ENCODE data around the gene N4BP3. TPM values are rescaled to one million over a fixed set of nuclear protein-coding genes. Genes with fewer than 3 reads are reported as not detected.
A peak's percentile ranks its signal among the peaks of the same experiment; 100 is the strongest.

The N4BP3 gene, protein sequence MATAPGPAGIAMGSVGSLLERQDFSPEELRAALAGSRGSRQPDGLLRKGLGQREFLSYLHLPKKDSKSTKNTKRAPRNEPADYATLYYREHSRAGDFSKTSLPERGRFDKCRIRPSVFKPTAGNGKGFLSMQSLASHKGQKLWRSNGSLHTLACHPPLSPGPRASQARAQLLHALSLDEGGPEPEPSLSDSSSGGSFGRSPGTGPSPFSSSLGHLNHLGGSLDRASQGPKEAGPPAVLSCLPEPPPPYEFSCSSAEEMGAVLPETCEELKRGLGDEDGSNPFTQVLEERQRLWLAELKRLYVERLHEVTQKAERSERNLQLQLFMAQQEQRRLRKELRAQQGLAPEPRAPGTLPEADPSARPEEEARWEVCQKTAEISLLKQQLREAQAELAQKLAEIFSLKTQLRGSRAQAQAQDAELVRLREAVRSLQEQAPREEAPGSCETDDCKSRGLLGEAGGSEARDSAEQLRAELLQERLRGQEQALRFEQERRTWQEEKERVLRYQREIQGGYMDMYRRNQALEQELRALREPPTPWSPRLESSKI
- 0.33 and 0.56 TPM in 2 replicates for total RNA-seq (2022)
- percentile 19 among the genes with signal in this experiment for Bru-seq, nascent RNA
- BruChase-seq, experiment 1, labeled RNA remaining after a 6-hour chase, result percentile 25 among the genes with signal in this experiment
- percentile 26 among the genes with signal in this experiment for BruChase-seq, experiment 2, labeled RNA remaining after a 2-hour chase
- long read RNA-seq, full-length matches to known transcripts, result 2 of 2 reads
- long read RNA-seq, partial matches to known transcripts, result 0 of 2 reads
- long read RNA-seq, other reads (novel, unspliced or antisense), result 0 of 2 reads

DNA sequence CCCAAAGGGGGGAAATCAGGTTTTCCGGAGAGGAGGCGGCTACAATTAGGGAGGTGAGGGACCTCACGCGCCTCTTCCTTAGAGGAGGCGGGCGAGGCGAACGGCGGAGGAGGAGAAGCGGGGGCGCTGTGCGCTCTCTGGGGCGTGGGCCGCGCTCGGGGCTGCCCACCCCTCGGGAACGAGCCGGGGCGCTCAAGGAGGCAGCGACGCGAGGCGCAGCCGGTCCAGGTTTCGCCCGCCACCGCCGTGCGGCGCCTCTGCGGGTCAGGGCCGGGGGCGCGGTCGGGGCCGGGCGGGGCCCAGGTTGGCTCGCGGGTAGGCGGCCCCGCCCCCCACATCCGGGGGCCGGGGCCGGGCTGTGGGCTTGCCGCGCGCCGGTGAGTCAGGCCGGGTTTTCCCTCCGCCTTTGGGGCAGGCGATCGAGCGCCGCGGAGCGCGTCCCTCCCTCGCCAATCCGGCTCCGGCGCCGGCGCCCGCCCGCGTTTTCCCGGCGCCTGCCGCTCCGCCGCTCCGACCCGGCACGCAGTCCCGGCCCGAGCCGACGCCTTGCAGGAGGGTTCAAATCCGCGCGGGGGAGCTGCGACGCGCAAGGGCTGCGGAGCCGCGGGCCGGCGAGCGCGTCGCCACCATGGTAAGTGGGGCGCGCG, at the start of gene N4BP3:
Gene N4BP3, plus strand, starts transcription at position 392 of the 647 bp plus-strand sequence. CDS start 6,052 bp downstream, outside the sequence.
- DNase-seq (ENCODE audit: unreplicated experiment), result peak; percentile 57
- TF ChIP-seq, protein P1, sequence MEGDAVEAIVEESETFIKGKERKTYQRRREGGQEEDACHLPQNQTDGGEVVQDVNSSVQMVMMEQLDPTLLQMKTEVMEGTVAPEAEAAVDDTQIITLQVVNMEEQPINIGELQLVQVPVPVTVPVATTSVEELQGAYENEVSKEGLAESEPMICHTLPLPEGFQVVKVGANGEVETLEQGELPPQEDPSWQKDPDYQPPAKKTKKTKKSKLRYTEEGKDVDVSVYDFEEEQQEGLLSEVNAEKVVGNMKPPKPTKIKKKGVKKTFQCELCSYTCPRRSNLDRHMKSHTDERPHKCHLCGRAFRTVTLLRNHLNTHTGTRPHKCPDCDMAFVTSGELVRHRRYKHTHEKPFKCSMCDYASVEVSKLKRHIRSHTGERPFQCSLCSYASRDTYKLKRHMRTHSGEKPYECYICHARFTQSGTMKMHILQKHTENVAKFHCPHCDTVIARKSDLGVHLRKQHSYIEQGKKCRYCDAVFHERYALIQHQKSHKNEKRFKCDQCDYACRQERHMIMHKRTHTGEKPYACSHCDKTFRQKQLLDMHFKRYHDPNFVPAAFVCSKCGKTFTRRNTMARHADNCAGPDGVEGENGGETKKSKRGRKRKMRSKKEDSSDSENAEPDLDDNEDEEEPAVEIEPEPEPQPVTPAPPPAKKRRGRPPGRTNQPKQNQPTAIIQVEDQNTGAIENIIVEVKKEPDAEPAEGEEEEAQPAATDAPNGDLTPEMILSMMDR (IDR thresholded peaks at IDR 0.05; ENCODE audit: unreplicated experiment), result no peak
- peaks cover 7% of the 10 kb centered on the region for H3K36me3 Mint-ChIP-seq (ENCODE audit: insufficient read depth, unreplicated experiment)
- no peaks in the 10 kb centered on the region for H3K9me3 Mint-ChIP-seq (ENCODE audit: unreplicated experiment)
- H3K4me1 Mint-ChIP-seq (ENCODE audit: insufficient read depth, unreplicated experiment), result peaks cover 22% of the 10 kb centered on the region
- peak within 1 kb of the TSS; percentile 74 for H3K4me3 Mint-ChIP-seq (ENCODE audit: unreplicated experiment)
- intact Hi-C loops (cut with micrococcal nuclease), result no loop called here
- peak within 1 kb of the TSS; percentile 29 for H3K27ac Mint-ChIP-seq (ENCODE audit: low read depth, unreplicated experiment)
- POLR2A ChIA-PET, result interaction anchor here (0.7 to 1.2 kb wide), 2 partner anchors 13 to 32 kb away, joined by 3 read pairs; no protein-coding TSS in a partner anchor
- CTCF ChIA-PET, result interaction anchor here (0.7 to 1.5 kb wide), 2 partner anchors 22 to 30 kb away, joined by 3 read pairs; no protein-coding TSS in a partner anchor
- BruUV-seq (replicated peaks), result no TSS peak
- H3K27me3 Mint-ChIP-seq (ENCODE audit: insufficient read depth, unreplicated experiment), result peaks cover 24% of the 10 kb centered on the region

DNA sequence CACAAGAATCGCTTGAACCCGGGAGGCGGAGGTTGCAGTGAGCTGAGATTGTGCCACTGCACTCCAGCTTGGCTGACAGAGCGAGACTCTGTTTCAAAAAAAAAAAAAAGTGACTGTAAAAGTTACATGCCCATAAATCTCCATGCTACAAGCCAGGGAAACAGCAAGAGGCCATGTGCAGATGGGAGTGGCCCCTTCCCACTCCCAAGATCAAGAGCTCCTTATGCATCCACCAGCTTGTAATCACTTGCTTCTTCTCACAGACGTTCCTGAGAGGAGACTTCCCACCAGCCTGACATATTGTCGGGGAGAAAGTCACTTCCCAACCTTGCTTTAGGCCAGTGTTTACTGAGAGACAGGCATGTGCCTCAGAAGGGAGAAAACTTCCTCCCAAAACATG, 45.6 kb upstream of the N4BP3 start:
- no TSS peak for BruUV-seq (replicated peaks)
- no peaks in the 10 kb centered on the region for H3K27me3 Mint-ChIP-seq (ENCODE audit: insufficient read depth, unreplicated experiment)

DNA sequence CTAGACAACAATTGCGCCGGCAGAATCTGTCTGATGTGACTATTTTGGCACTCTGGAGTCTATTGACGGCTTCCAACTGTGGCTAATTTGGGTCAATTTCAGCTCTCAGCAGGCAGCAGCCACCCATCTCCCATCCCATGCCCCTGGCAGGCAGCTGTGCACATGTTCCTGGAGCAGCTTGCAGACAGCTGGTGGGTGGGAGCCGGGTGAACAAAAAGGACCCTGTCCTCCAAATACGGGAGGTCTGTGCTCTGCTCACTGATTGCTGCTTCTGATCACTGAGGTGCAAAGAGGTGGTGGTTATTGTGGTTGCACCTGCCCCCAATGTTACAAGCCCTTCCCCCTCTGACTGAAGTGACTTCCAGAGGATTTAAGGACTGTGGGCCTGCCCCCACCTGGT, 45.0 kb upstream of the N4BP3 start:
- BruUV-seq (replicated peaks), result no TSS peak
- no peak for DNase-seq (ENCODE audit: unreplicated experiment)
- intact Hi-C loops (cut with micrococcal nuclease), result loop anchor here (5.0 to 10.0 kb wide), 2 partner anchors 173 to 461 kb away; no protein-coding TSS in a partner anchor
- Mint-ChIP-seq H3K4me3 (ENCODE audit: unreplicated experiment) (no peak overlapping the region), H3K4me1 (ENCODE audit: insufficient read depth, unreplicated experiment) (no peaks in the 10 kb centered on the region), H3K27ac (ENCODE audit: low read depth, unreplicated experiment) (no peak overlapping the region), H3K9me3 (ENCODE audit: unreplicated experiment) (no peaks in the 10 kb centered on the region), H3K27me3 (ENCODE audit: insufficient read depth, unreplicated experiment) (no peaks in the 10 kb centered on the region), H3K36me3 (ENCODE audit: insufficient read depth, unreplicated experiment) (no peaks in the 10 kb centered on the region)
- CTCF ChIA-PET, result interaction anchor here (0.7 to 4.4 kb wide), 4 partner anchors 8 to 95 kb away, joined by 3 to 38 read pairs (median 4); no protein-coding TSS in a partner anchor
- TF ChIP-seq, protein P1 (IDR thresholded peaks at IDR 0.05; ENCODE audit: unreplicated experiment), result no peak
- POLR2A ChIA-PET, result no interaction called here

More for the DNA sequence above, 45.6 kb upstream of the N4BP3 start:
- Mint-ChIP-seq H3K27ac (ENCODE audit: low read depth, unreplicated experiment) (no peak overlapping the region), H3K4me3 (ENCODE audit: unreplicated experiment) (no peak overlapping the region), H3K36me3 (ENCODE audit: insufficient read depth, unreplicated experiment) (no peaks in the 10 kb centered on the region), H3K4me1 (ENCODE audit: insufficient read depth, unreplicated experiment) (no peaks in the 10 kb centered on the region), H3K9me3 (ENCODE audit: unreplicated experiment) (no peaks in the 10 kb centered on the region)
- ChIA-PET CTCF (interaction anchor here (0.7 to 4.4 kb wide), 4 partner anchors 8 to 95 kb away, joined by 3 to 38 read pairs (median 4); no protein-coding TSS in a partner anchor), POLR2A (no interaction called here)
- no peak for DNase-seq (ENCODE audit: unreplicated experiment)
- TF ChIP-seq, protein P1 (IDR thresholded peaks at IDR 0.05; ENCODE audit: unreplicated experiment), result no peak
- intact Hi-C loops (cut with micrococcal nuclease), result loop anchor here (5.0 to 10.0 kb wide), 2 partner anchors 173 to 460 kb away; no protein-coding TSS in a partner anchor
